MG63 (cell line): ENCODE data around the gene PPM1J. TPM values are rescaled to one million over a fixed set of nuclear protein-coding genes. Genes with fewer than 3 reads are reported as not detected.
"Not testable (repeated sequence)": the region's sequence is repeated elsewhere in the genome, so short reads cannot be mapped to it uniquely, and the experiment has no call there.

Experiments
- DNase-seq: peaks from one replicate; pipeline ENCODE4 v3.0.0-alpha.2; 2020
- H3K27me3 ChIP-seq: fragments of 250-450 bp; sonication (Bioruptor Pico); 2 replicates; pipeline ENCODE4 v1.5.1; 2020; ENCODE audit warnings: mild to moderate bottlenecking, moderate library complexity
- H3K36me3 ChIP-seq: fragments of 250-450 bp; sonication (Bioruptor Pico); 2 replicates; pipeline ENCODE4 v1.5.1; 2020; ENCODE audit warnings: mild to moderate bottlenecking, moderate library complexity
- H3K4me3 ChIP-seq: fragments of 250-450 bp; sonication (Bioruptor Pico); 2 replicates; pipeline ENCODE4 v1.5.1; 2020; ENCODE audit warnings: mild to moderate bottlenecking, moderate library complexity
- H3K9me3 ChIP-seq: fragments of 250-450 bp; sonication (Bioruptor Pico); 2 replicates; pipeline ENCODE4 v1.5.1; 2020; ENCODE audit warnings: mild to moderate bottlenecking, moderate library complexity
- total RNA-seq: library from RNA; depleted of rRNA; stranded (reverse); fragments of >200 nt; shearing (Covaris generic); gene quantifications from 2 replicates; pipeline ENCODE4 v1.2.3, GENCODE V29; 2014; ENCODE audit warnings: low replicate concordance; rRNA removed

The PPM1J gene
- 2.4 and 2.7 TPM in 2 replicates for total RNA-seq

GRCh38 chr1:112715264-112716053 is at the start of gene PPM1J:
Gene PPM1J, minus strand, starts transcription at chr1:112715332. Its CDS starts 31 bp downstream, at chr1:112715301.
- H3K27me3 ChIP-seq, result peaks cover 5% of the 10 kb centered on the region; the same call in 1 of the 2 replicates
- no peaks in the 10 kb centered on the region for H3K36me3 ChIP-seq
- H3K4me3 ChIP-seq, result peak within 1 kb of the TSS; percentile 48
- no peaks in the 10 kb centered on the region for H3K9me3 ChIP-seq
- peak; percentile 97 for DNase-seq

GRCh38 chr1:112762541-112763500 is 47.7 kb upstream of the PPM1J start:
- DNase-seq, result peak; percentile 53
- Histone ChIP-seq H3K36me3 (no peaks in the 10 kb centered on the region), H3K4me3 (no peak overlapping the region), H3K9me3 (peaks cover 2% of the 10 kb centered on the region; the same call in 1 of the 2 replicates), H3K27me3 (no peaks in the 10 kb centered on the region)

GRCh38 chr1:112761714-112762480 is 46.8 kb upstream of the PPM1J start:
- Histone ChIP-seq H3K9me3 (no peaks in the 10 kb centered on the region), H3K27me3 (no peaks in the 10 kb centered on the region), H3K4me3 (no peak overlapping the region), H3K36me3 (no peaks in the 10 kb centered on the region)
- DNase-seq, result no peak

- Histone ChIP-seq H3K27me3 (no peaks in the 10 kb centered on the region), H3K9me3 (peaks cover 2% of the 10 kb centered on the region; the same call in 1 of the 2 replicates), H3K4me3 (no peak overlapping the region), H3K36me3 (no peaks in the 10 kb centered on the region)
- no peak for DNase-seq
Measured at GRCh38 chr1:112759228-112759627, 44.1 kb upstream of the PPM1J start.

- no peaks in the 10 kb centered on the region for H3K36me3 ChIP-seq
- H3K4me3 ChIP-seq, result no peak overlapping the region
- H3K9me3 ChIP-seq, result peaks cover 2% of the 10 kb centered on the region; the same call in 1 of the 2 replicates
- no peak for DNase-seq
- H3K27me3 ChIP-seq, result no peaks in the 10 kb centered on the region
Measured at GRCh38 chr1:112754116-112754628, 39.0 kb upstream of the PPM1J start.

- Histone ChIP-seq H3K9me3 (no peaks in the 10 kb centered on the region), H3K4me3 (no peak overlapping the region), H3K36me3 (no peaks in the 10 kb centered on the region), H3K27me3 (no peaks in the 10 kb centered on the region)
- no peak for DNase-seq
Measured at GRCh38 chr1:112748396-112748795, 33.3 kb upstream of the PPM1J start.

- Histone ChIP-seq H3K36me3 (no peaks in the 10 kb centered on the region), H3K4me3 (no peak overlapping the region), H3K9me3 (peaks cover 3% of the 10 kb centered on the region), H3K27me3 (no peaks in the 10 kb centered on the region)
- DNase-seq, result no peak
Measured at GRCh38 chr1:112744009-112744578, 29.0 kb upstream of the PPM1J start.

- Histone ChIP-seq H3K27me3 (no peaks in the 10 kb centered on the region), H3K9me3 (peaks cover 5% of the 10 kb centered on the region), H3K4me3 (no peak overlapping the region), H3K36me3 (no peaks in the 10 kb centered on the region)
- DNase-seq, result no peak
Measured at GRCh38 chr1:112743174-112744008, 28.3 kb upstream of the PPM1J start.

- Histone ChIP-seq H3K9me3 (peaks cover 5% of the 10 kb centered on the region), H3K4me3 (no peak overlapping the region), H3K36me3 (no peaks in the 10 kb centered on the region), H3K27me3 (no peaks in the 10 kb centered on the region)
- DNase-seq, result no peak
Measured at GRCh38 chr1:112737573-112737972, 22.4 kb upstream of the PPM1J start.

- H3K9me3 ChIP-seq, result peaks cover 5% of the 10 kb centered on the region
Measured at GRCh38 chr1:112735752-112736151, 20.6 kb upstream of the PPM1J start.

GRCh38 chr1:112731451-112731850 is 16.3 kb upstream of the PPM1J start:
- H3K9me3 ChIP-seq, result no peaks in the 10 kb centered on the region
- no peaks in the 10 kb centered on the region for H3K27me3 ChIP-seq
- H3K36me3 ChIP-seq, result no peaks in the 10 kb centered on the region
- no peak overlapping the region for H3K4me3 ChIP-seq
- DNase-seq, result no peak

More at GRCh38 chr1:112735752-112736151, 20.6 kb upstream of the PPM1J start:
- peak; percentile 45 for DNase-seq
- Histone ChIP-seq H3K36me3 (no peaks in the 10 kb centered on the region), H3K4me3 (no peak overlapping the region), H3K27me3 (no peaks in the 10 kb centered on the region)

GRCh38 chr1:112729909-112730308 is 14.8 kb upstream of the PPM1J start:
- Histone ChIP-seq H3K9me3 (no peaks in the 10 kb centered on the region), H3K27me3 (no peaks in the 10 kb centered on the region), H3K4me3 (no peak overlapping the region), H3K36me3 (no peaks in the 10 kb centered on the region)
- no peak for DNase-seq

GRCh38 chr1:112729011-112729410 is 13.9 kb upstream of the PPM1J start:
- not testable (repeated sequence) for H3K36me3 ChIP-seq, H3K27me3 ChIP-seq, H3K4me3 ChIP-seq, H3K9me3 ChIP-seq, DNase-seq

GRCh38 chr1:112728306-112728971 is 13.3 kb upstream of the PPM1J start:
- not testable (repeated sequence) for DNase-seq, H3K4me3 ChIP-seq, H3K27me3 ChIP-seq, H3K9me3 ChIP-seq, H3K36me3 ChIP-seq

- Histone ChIP-seq H3K27me3 (no peaks in the 10 kb centered on the region), H3K36me3 (no peaks in the 10 kb centered on the region)
- no peak for DNase-seq
Measured at GRCh38 chr1:112727716-112728115, 12.6 kb upstream of the PPM1J start.

More at GRCh38 chr1:112727716-112728115, 12.6 kb upstream of the PPM1J start:
- no peak overlapping the region for H3K4me3 ChIP-seq
- no peaks in the 10 kb centered on the region for H3K9me3 ChIP-seq
